NB4 (cell line): ENCODE results near the gene NUDT16.

ENCODE experiments used
- CTCF ChIP-seq: IDR thresholded peaks from one replicate; pipeline ENCODE4 v1.5.1; 2012; ENCODE audit warnings: low read depth, low read length
- MAX ChIP-seq: IDR thresholded peaks from 2 replicates; pipeline ENCODE4 v1.6.1; 2011; ENCODE audit warnings: low read depth, low read length
- POLR2A ChIP-seq: IDR thresholded peaks from 2 replicates; pipeline ENCODE4 v1.6.1; 2011; ENCODE audit warnings: mild to moderate bottlenecking; ENCODE audit not compliant: insufficient read length; ENCODE audit errors: extremely low read depth

- no peak for TF ChIP-seq CTCF
- TF ChIP-seq POLR2A: no peak
- no peak for TF ChIP-seq MAX
Measured at GRCh38 chr3:131427226-131427625, 45.7 kb downstream of the NUDT16 start.
